H54 (cell line): ENCODE data around the gene PTH1R.

Experiments used
- DNase-seq: peaks from one replicate; pipeline ENCODE4 v3.0.0; 2011; ENCODE audit warnings: low spot score, mixed read lengths; ENCODE audit not compliant: insufficient read length
- FAIRE-seq: peaks from 3 replicates; lab custom pipeline; 2011; peaks lifted over from hg19 to GRCh38; lab: Jason Lieb, UNC
- POLR2A ChIP-seq: IDR thresholded peaks from 2 replicates; pipeline ENCODE4 v1.6.1; 2011; ENCODE audit warnings: low read depth, mild to moderate bottlenecking, low read length

The PTH1R gene

DNA sequence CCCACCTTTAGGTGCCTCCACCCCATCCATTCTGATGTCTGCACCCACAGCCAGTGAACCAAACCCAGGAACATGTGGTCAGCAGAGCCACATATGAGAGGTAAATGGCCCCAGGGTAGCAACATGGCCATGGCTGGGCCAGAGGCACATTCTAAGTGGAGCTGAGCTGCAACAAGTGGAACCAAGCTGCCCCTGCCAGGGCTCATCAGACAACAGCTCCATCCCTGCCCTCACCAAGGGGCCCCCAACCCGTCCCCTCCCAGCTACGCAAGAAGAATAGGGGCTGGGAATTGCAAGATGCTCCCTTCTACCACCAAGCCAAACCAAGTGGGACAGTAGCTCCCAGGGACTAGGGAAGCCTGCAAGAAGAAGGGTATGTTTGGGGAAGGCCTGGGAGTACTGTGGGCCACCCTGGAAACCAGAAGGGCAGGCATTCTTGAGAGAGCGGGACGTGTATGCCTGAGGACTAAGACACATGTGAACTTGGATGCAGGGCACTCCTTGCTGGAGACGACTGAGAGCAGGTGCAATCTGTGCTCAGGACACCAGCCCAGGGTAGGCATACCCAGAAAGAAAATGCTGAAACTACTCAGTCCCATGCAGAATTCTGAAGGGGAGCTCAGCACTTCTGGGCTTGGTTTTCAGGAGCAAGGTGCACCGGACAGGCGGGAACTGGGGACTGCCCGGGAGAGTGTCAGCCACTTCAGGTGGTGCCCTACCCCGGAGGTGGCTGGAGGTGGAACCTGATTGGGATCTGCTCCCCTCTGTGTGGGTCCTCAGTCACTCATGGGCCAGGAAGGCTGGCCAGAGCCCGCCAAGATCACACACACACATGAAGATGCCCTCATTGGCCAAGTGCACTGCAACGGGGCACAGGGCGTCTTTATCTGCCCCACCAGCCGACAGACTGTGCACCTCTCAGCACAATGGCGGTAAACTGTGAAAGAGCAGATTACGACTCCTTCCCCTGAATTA is 23.8 kb upstream of the PTH1R start:
- TF ChIP-seq POLR2A, result no peak

DNA sequence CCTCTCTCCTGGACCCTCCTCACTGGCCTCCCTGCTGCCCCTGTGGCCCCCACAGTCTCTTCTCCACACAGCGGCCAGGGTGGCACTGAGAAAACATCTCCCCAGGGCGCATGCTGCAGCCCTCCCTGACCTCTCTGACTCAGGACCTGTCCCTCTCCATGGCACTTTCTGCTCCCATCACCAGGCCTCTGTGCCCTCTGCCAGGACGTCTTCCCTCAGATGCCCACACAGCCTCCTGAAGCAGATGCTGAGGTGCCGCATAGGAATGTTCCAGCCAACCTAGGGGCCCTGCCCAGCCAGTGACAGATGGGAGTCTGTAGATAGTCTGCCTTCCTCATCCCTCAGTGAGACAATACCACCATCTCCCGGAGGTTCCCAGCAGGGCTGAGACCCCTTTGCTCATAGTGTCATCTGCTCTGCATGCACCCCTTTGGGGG is 22.9 kb upstream of the PTH1R start:
- no peak for FAIRE-seq
- no peak for DNase-seq
- TF ChIP-seq POLR2A, result no peak

More for the DNA sequence above, 23.8 kb upstream of the PTH1R start:
- FAIRE-seq (no peak), DNase-seq (no peak)

DNA sequence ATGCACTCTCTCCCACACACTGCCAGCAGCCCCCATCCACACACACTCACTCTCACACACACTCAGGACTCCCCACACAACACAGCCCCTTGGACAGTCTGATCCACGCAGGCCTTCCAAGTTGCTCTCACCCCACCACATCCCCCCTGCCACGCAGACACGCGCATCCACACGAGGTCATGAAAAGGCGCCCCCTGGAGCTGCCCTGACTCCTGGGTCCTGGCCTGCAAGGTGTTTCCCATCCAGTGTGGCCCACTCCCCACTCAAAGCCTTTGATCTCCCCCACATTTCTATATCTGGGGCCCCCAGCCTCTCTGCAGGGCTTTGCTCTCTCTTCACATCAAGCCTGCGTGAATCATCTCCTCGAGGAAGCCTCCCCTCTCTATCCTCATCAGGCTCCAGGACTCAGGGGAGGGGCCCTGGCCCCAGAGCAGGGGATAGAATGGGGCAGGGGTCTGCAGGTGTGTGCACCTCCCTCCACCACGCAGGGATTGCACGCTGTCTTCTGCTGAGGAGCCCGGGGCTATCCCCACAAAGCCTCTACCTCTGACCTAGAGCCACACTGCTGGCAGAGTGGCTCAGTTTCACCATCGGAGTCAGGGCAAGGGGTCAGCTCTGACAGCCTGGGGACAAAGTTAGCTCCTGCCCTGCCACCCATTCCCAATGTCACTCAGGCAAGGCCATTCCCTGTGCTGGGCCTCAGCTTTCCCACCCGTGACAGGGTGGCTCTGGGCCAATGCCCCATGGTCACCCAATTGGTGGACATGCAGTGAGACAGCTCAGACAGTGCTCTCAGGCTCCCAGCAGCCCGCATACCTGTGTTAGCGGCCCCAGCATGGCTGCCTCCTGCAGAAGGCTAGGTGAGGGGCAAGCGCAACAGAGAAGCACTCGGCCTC is 20.7 kb upstream of the PTH1R start:
- FAIRE-seq, result no peak
- TF ChIP-seq POLR2A, result no peak

DNA sequence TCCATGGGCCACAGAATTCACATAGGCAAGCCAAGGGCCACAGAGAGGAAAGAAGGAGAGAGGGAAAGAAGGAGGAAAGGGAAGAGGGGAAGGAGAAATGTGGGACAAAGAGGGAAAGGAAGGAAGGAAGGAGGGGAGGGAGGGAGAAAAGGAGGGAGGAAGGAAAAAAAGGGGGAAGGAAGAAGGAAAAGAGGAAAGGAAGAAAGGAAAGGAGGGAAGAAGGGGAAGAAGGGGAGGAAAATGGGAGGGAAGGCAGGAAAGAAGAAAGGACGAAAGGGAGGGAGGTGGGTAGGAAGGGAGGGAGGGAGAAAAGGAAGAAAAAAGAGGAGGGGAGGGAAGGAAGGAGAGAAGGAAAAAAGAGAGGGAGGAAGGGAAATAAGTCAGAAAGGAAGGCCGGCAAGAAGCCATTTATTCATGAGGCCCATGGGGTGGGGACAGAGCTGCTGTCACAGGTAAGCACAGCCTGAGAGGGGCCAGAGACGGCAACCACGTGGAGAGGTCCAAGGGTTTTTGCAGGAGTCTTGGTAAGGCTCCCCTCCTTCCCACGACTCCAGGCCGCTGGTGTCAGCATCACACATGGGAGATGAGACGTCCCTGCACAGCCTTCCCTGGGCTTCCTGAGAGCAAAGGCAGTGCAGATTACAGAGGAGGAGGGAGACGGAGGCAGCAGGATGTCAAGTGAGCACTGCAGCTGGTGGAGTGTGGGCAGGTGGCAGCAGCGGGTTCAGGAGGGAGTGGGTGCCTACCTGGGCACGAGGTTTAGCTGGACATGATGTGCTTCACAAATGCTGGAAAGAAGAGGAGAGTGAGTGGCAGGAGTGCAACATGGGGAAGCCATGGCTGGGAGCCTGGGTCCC is 19.8 kb upstream of the PTH1R start:
- DNase-seq (no peak), FAIRE-seq (no peak)
- TF ChIP-seq POLR2A, result no peak

More for the DNA sequence above, 20.7 kb upstream of the PTH1R start:
- no peak for DNase-seq

DNA sequence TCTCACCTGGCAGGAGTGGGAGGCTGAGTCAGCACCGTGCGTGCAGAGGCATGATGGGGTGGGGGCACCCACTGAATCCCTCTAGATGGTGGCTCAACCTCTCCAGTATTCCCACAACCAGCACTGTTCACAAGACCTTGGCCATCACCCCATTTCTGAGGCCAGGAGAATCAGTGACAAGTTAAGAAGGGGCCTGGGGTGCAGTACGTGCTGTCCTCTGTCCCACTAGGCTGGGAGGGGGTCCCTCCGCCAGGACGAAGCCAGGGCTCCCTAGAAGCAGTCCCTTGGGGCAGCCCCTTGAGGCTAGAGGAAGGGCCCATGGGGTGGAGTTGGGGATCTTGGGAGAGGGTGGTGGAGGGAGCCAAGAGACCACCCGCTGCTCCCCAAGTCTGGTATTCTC is 19.1 kb upstream of the PTH1R start:
- no peak for FAIRE-seq
- no peak for TF ChIP-seq POLR2A
- no peak for DNase-seq

DNA sequence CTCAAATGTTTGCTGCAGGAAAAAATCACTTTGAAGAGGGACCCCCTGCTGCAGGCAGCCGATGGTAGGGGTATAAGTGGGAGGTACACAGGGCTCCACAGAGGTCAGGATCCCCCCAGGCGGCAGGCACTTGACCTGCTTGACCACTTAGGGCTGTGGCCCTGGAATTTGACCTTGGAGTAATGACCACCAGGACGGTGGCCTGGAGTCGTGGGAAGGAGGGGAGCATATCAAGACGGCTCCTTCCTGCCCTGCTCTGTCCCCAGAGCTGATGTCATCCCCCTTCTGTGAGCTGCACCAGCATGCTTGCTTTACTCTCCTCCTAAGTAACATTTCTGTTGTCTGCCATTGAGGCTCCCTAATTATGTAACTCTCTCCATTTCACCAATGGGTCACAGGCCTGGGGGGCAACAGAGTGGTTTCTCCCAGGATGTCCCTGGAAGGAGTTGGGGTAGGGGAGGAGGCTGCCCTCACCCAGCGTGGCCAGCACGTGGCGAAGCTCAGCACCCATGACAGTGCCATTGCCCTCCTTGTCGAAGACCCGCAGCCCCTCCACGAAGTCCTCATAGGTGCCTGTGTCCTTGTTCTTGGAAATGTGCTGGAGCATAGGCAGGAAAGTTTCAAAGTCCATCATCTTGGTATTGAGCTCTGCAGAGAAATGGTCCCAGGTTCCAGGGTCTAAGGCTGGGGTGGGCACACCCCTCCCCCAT is 18.4 kb upstream of the PTH1R start:
- DNase-seq (no peak), FAIRE-seq (no peak)
- no peak for TF ChIP-seq POLR2A

DNA sequence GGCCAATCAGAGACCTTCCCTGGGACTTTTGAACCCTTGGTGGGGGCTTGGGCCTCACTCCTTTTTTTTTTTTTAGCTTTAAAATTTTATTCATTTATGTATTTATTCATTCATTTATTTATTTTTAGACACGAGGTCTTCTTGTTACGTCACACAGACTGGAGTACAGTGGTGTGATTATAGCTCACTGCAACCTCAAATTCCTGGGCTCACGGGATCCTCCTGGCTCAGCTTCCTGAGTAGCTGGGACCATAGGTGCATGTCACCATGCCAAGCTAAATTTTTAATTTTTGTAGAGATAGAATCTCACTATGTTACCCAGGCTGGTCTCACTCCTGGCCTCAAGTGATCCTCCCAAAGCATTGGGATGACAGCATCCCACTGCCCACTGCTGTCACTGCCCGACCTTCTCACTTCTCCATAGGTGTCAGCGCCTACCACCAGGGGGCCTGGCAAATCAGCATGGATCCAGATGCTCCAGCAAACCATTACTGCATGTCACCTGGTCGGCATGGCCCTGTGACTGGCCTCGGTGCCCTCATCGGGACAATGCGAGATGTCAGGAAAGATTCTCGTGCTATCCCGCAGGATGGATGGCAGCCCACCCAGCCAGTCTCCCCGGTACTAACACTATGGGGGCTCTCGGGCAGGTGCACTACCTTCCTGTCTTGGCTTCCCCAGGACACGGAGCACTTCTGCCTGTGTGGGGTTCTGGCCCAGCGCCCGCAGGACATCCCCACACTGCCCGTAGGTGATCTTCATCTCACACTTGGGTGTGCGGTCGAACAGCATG is 17.3 kb upstream of the PTH1R start:
- DNase-seq, result no peak
- no peak for TF ChIP-seq POLR2A
- no peak for FAIRE-seq

DNA sequence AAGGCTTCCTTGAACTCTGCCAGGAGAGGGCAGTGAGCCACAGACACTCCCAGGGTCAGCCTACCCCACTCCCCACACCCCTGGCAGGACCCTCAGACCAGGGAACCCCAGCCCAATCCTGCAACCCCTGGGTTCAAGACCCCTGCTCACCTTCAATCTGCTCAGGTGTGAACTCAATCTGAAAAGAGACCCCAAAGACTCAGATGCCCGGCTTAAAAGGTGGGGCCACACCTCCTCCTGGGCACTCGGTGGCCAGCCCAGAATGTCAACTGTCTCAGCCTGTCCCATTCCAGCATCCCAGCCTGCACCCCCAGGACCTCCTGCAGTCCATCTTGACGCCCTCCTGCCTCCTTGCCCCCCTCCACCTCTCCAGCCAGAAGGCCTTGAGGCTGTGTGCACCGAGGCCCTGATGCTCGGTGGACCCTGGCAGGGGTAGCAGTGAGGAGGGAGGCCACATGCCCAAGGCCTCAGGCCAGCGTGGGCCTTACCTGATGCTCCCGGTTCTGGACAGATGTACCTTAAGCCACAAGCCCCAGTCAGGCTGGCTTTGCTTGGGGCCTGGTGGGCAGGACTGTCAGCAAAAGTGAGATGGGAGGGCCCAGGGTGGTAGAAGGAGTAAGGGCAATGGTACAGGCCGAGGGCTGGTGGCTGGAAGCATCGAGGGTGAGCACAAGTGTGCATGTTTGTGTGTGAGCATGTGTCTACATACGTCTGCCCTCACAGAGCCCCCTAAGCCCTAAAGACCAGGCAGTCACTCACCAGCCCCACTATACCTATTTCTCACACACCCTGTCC is 16.5 kb upstream of the PTH1R start:
- FAIRE-seq, result no peak
- no peak for TF ChIP-seq POLR2A
- no peak for DNase-seq

DNA sequence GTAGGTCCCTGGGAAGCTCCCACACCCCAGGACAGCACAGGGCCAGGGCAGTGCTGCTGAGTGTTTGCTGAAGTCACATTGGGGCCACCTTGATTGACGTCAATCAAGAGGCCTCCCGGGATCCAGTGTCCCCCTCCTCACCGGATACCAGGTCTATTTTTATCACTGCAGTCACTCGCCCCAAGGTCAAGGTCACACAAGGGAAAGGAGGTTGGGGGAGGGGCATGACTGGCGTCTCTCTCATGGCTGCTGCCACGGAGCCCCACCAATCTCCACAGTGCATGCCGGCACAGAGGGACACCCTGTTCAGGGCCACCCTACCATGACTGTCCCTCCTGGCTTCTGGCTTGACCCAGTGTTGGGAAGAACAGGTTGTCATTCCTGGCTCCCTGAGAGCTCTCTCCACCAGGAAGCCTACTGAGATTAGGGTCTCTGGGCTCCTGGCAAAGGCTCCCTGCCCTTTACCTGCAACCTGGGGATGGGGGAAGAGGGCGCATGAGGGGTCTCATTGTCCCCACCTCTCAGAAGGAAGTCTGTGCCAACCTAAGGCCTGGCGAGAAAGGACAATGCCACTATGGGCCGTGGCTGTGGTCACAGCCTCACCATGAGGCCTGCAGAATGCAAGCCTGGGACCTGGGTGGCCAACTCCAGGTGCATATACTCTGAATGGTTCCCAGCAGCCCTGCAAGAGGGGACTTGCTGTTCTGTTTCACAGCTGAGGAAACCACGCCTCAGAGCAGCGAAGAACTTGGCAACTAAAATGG is 15.7 kb upstream of the PTH1R start:
- TF ChIP-seq POLR2A, result no peak
- FAIRE-seq (no peak), DNase-seq (no peak)

DNA sequence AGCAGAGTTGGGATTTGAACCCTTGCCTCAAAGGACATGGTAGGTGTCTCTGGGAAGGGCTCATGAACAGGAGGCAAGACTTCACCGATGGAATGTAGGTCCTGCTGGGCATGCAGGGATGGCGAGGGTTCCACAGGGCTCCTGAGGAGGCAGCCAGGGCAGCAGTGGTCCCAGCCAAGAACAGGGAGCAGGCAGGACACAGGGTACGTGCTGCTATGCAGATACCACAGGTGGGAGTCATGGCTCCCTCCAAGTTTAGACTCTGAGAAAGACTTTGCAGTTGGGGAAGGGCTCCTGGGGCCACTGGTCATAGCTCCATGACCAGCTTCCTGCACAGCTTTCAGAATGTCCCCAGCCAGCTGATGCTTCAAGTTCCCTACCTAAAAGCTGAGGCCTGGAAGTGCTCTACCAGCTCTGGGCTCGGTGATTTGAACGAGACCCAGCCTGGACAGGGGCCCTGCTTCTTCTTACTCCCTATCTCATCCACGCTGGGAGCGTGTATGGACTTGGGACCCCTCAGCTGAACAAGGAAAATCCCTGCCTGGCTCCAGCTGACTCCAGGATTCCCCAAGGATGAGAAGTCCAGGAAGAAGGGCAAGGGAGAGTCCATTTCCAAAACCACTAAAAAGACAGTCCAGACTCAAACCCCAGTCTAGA is 15.0 kb upstream of the PTH1R start:
- TF ChIP-seq POLR2A, result no peak
- no peak for DNase-seq
- FAIRE-seq, result no peak
